HCT116 (cell line): Measurements from ENCODE around the gene FERMT3. TPM values are rescaled to one million over a fixed set of nuclear protein-coding genes. Genes with fewer than 3 reads are reported as not detected.

Source experiments
- ATAC-seq: fragments of 200-7000 bp; cut with Tn5 transposase; 2 replicates; pipeline ENCODE4 v1.9.1; 2020; ENCODE audit warnings: mild to moderate bottlenecking, moderate library complexity
- BruUV-seq: library from RNA; stranded (reverse); fragments of 400-500 nt; replicated peaks from 2 replicates; lab custom pipeline; 2021; lab: Mats Ljungman, UMichigan
- CTCF ChIA-PET: fragments of 300-600 bp; sonication (Branson Sonifier 250); formaldehyde crosslinking; loops from one replicate; lab custom pipeline; 2021; ENCODE audit warnings: antibody characterized with exemption; lab: Charles Lee
- POLR2A ChIA-PET: fragments of 300-600, 350-600 bp; sonication (Branson Sonifier 250); formaldehyde crosslinking; loops from one replicate; lab custom pipeline; 2021; ENCODE audit warnings: antibody characterized with exemption; lab: Charles Lee
- RAD21 ChIA-PET, 2 experiments: fragments of 300-600 bp; sonication (Branson Sonifier 250); formaldehyde crosslinking; loops; one replicate each; lab custom pipeline; 2023; ENCODE audit warnings: low total read pairs in 2 of 2; ENCODE audit not compliant: uncharacterized antibody in 2 of 2, unreplicated experiment in 2 of 2, low non-redundant PET in 1 of 2; lab: Charles Lee
- DNase-seq: peaks from one replicate; pipeline ENCODE4 v3.0.0-alpha.2; 2010; ENCODE audit warnings: low read depth, low spot score
- H2AFZ ChIP-seq: fragments of 200-600 bp; shearing (Covaris generic), sonication (generic); 2 replicates; pipeline ENCODE4 v1.6.1; 2017; ENCODE audit warnings: low read depth, mixed run types, mixed read lengths, antibody characterized with exemption, low read length; ENCODE audit not compliant: poor library complexity, severe bottlenecking
- H3K27ac ChIP-seq: 2 replicates; pipeline ENCODE4 v1.5.1; 2012; ENCODE audit warnings: low read depth, low read length
- H3K27me3 ChIP-seq: fragments of 200-600 bp; sonication (generic); 2 replicates; pipeline ENCODE4 v1.6.1; 2016; ENCODE audit warnings: mixed run types, low read length, mixed read lengths; ENCODE audit not compliant: insufficient read depth
- H3K36me3 ChIP-seq, 2 experiments: fragments of 200-500 bp in 1 of 2; fragments of 200-600 bp in 1 of 2; sonication (Bioruptor generic) in 1 of 2; sonication (generic) in 1 of 2; 2 replicates each; pipeline versions ENCODE4 v1.5.1 to v1.6.1; 2014 to 2016; ENCODE audit warnings: low read length in 2 of 2, inconsistent platforms in 1 of 2, mixed read lengths in 1 of 2, mixed run types in 1 of 2; ENCODE audit not compliant: insufficient read depth in 2 of 2, control insufficient read depth in 1 of 2
- H3K4me1 ChIP-seq, 2 experiments: fragments of 200-600 bp in 1 of 2; sonication (generic) in 1 of 2; 2 replicates each; pipeline versions ENCODE4 v1.5.1 to v1.6.1; 2012 to 2017; ENCODE audit warnings: low read length in 2 of 2, inconsistent platforms in 1 of 2, mild to moderate bottlenecking in 1 of 2, mixed read lengths in 1 of 2, mixed run types in 1 of 2, moderate library complexity in 1 of 2; ENCODE audit not compliant: insufficient read depth in 2 of 2, control insufficient read depth in 1 of 2
- H3K4me2 ChIP-seq: fragments of 200-600 bp; sonication (generic); 2 replicates; pipeline ENCODE4 v1.6.1; 2017; ENCODE audit warnings: mixed run types, low read length, mixed read lengths
- H3K4me3 ChIP-seq, 2 experiments: fragments of 200-600 bp in 1 of 2; sonication (generic) in 1 of 2; replicated peaks in 1 of 2; 2 replicates each; pipeline ENCODE4 v1.5.1; 2011 to 2016; ENCODE audit warnings: low read length in 2 of 2, control low read depth in 1 of 2, low read depth in 1 of 2, mild to moderate bottlenecking in 1 of 2, mixed read lengths in 1 of 2, mixed run types in 1 of 2
- H3K79me2 ChIP-seq: fragments of 200-600 bp; sonication (generic); 2 replicates; pipeline ENCODE4 v1.6.1; 2017; ENCODE audit warnings: mild to moderate bottlenecking, mixed run types, low read length, moderate library complexity, mixed read lengths; ENCODE audit not compliant: insufficient read depth
- H3K9ac ChIP-seq: fragments of 200-600 bp; sonication (generic); 2 replicates; pipeline ENCODE4 v1.6.1; 2016; ENCODE audit warnings: low read length, mixed read lengths
- H3K9me2 ChIP-seq: fragments of 200-600 bp; sonication (generic), shearing (Covaris generic); 2 replicates; pipeline ENCODE4 v1.6.1; 2017; ENCODE audit warnings: mixed run types, mild to moderate bottlenecking, moderate library complexity; ENCODE audit not compliant: insufficient read depth
- H3K9me3 ChIP-seq, 2 experiments: fragments of 200-500 bp in 1 of 2; fragments of 200-600 bp in 1 of 2; sonication (Bioruptor generic) in 1 of 2; sonication (generic) in 1 of 2; 2 replicates each; pipeline ENCODE4 v1.6.1; 2014 to 2017; ENCODE audit warnings: low read length in 2 of 2, mixed read lengths in 2 of 2, inconsistent platforms in 1 of 2, low read depth in 1 of 2, mild to moderate bottlenecking in 1 of 2, mixed run types in 1 of 2, moderate library complexity in 1 of 2; ENCODE audit not compliant: control insufficient read depth in 1 of 2, insufficient read depth in 1 of 2
- H4K20me1 ChIP-seq: fragments of 200-600 bp; sonication (generic), shearing (Covaris generic); 2 replicates; pipeline ENCODE4 v1.6.1; 2017; ENCODE audit warnings: mixed run types, mild to moderate bottlenecking, moderate library complexity; ENCODE audit not compliant: insufficient read depth
- CBX3 ChIP-seq: IDR thresholded peaks from 2 replicates; pipeline ENCODE4 v1.6.1; 2012; ENCODE audit warnings: low read depth
- CTCF ChIP-seq, 3 experiments: fragments of 200-600 bp in 1 of 3; sonication (generic) in 1 of 3; IDR thresholded peaks in 2 of 3; conservative IDR thresholded peaks in 1 of 3; 2 replicates each; pipeline ENCODE4 v1.5.1; 2012 to 2017; ENCODE audit warnings: low read depth in 2 of 3, low read length in 2 of 3, antibody characterized with exemption in 1 of 3, borderline replicate concordance in 1 of 3, control low read depth in 1 of 3, mild to moderate bottlenecking in 1 of 3, mixed read lengths in 1 of 3, mixed run types in 1 of 3, moderate library complexity in 1 of 3; ENCODE audit not compliant: insufficient read depth in 1 of 3
- EGR1 ChIP-seq: IDR thresholded peaks from 2 replicates; pipeline ENCODE4 v1.6.1; 2012; ENCODE audit warnings: low read depth
- ELF1 ChIP-seq: IDR thresholded peaks from 2 replicates; pipeline ENCODE4 v1.6.1; 2012; ENCODE audit warnings: low read depth, borderline replicate concordance
- EZH2 ChIP-seq: fragments of 200-600 bp; sonication (generic); IDR thresholded peaks from 2 replicates; pipeline ENCODE4 v1.6.1; 2017; ENCODE audit warnings: antibody characterized with exemption, mixed run types
- EZH2phosphoT487 ChIP-seq: fragments of 200-600 bp; IDR thresholded peaks from 2 replicates; pipeline ENCODE4 v1.6.1; 2018; ENCODE audit warnings: antibody characterized with exemption, borderline replicate concordance
- JUND ChIP-seq: IDR thresholded peaks from 2 replicates; pipeline ENCODE4 v1.6.1; 2012
- MAX ChIP-seq: IDR thresholded peaks from 2 replicates; pipeline ENCODE4 v1.6.1; 2012
- POLR2AphosphoS5 ChIP-seq: IDR thresholded peaks from 2 replicates; pipeline ENCODE4 v1.6.1; 2011; ENCODE audit warnings: mild to moderate bottlenecking, low read depth, low read length, moderate library complexity
- RAD21 ChIP-seq: IDR thresholded peaks from 2 replicates; pipeline ENCODE4 v1.6.1; 2012; ENCODE audit warnings: low read depth, mild to moderate bottlenecking
- REST ChIP-seq: IDR thresholded peaks from 2 replicates; pipeline ENCODE4 v1.6.1; 2012; ENCODE audit warnings: low read depth
- SRF ChIP-seq: IDR thresholded peaks from 2 replicates; pipeline ENCODE4 v1.6.1; 2012; ENCODE audit warnings: low read depth
- TCF7L2 ChIP-seq: IDR thresholded peaks from 2 replicates; pipeline ENCODE4 v1.7.0; 2011; ENCODE audit warnings: borderline replicate concordance, inconsistent platforms; ENCODE audit not compliant: insufficient read depth, insufficient read length; ENCODE audit errors: extremely low read depth
- ZBTB33 ChIP-seq: IDR thresholded peaks from 2 replicates; pipeline ENCODE4 v1.6.1; 2011; ENCODE audit warnings: mild to moderate bottlenecking, low read length, moderate library complexity; ENCODE audit not compliant: insufficient replicate concordance; ENCODE audit errors: extremely low read depth
- intact Hi-C: fragments of 100-400 bp; cut with micrococcal nuclease; formaldehyde crosslinking; loops from 2 replicates; pipeline ENCODE4 v1.10.0; 2022
- total RNA-seq: library from RNA; stranded (reverse); gene quantifications from one replicate; pipeline ENCODE4 v1.2.1, GENCODE V29; 2021; ENCODE audit not compliant: unreplicated experiment

FERMT3 gene
- total RNA-seq, 1 experiment from 2014 or later, result 4.3 TPM

- no peak for TF ChIP-seq CTCF (IDR thresholded peaks at IDR 0.05 in 2 of 3, conservative IDR thresholded peaks at IDR 0.05 in 1 of 3; ENCODE audit: borderline replicate concordance in 1 of 3, insufficient read depth in 1 of 3, low read depth in 2 of 3, low read length in 2 of 3)
- TF ChIP-seq REST, result no peak
Measured at GRCh38 chr11:64261556-64262080, 55.1 kb downstream of the FERMT3 start (continued).

GRCh38 chr11:64262271-64263002 is 55.9 kb downstream of the FERMT3 start:
- Histone ChIP-seq H2AFZ (no peak overlapping the region), H4K20me1 (no peaks in the 10 kb centered on the region), H3K9ac (no peak overlapping the region), H3K27ac (no peak overlapping the region; the same call in 1 of the 2 replicates), H3K9me2 (no peaks in the 10 kb centered on the region), H3K36me3 (peaks cover 19 to 54% of the 10 kb centered on the region in 2 experiments; a peak in 3 of 4 replicates), H3K79me2 (peaks cover 6% of the 10 kb centered on the region; the same call in 1 of the 2 replicates), H3K4me1 (peaks cover 0 to 1% of the 10 kb centered on the region in 2 experiments; a peak in 2 of 4 replicates), H3K27me3 (no peaks in the 10 kb centered on the region), H3K4me2 (no peak overlapping the region), H3K4me3 (no peak overlapping the region), H3K9me3 (no peaks in the 10 kb centered on the region)
- DNase-seq (no peak), ATAC-seq (no peak)
- BruUV-seq, result no TSS peak
- POLR2A ChIA-PET, result interaction anchor here (0.9 to 1.3 kb wide), 3 partner anchors 8 to 93 kb away, joined by 3 to 5 read pairs (median 3); no protein-coding TSS in a partner anchor
- intact Hi-C loops, result no loop called here
- CTCF ChIA-PET, result no interaction called here
- TF ChIP-seq EGR1, result no peak
- no peak for TF ChIP-seq EZH2
- no peak for TF ChIP-seq POLR2AphosphoS5
- no peak for TF ChIP-seq ZBTB33
- no peak for TF ChIP-seq SRF
- no peak for TF ChIP-seq JUND
- TF ChIP-seq MAX, result no peak
- TF ChIP-seq ELF1, result no peak
- TF ChIP-seq RAD21, result no peak
- no peak for TF ChIP-seq TCF7L2
- TF ChIP-seq CBX3, result no peak
- TF ChIP-seq EZH2phosphoT487, result no peak
- RAD21 ChIA-PET, result no interaction called here
